HCT116 (cell line): Measurements from ENCODE around the gene EOMES. TPM values are rescaled to one million over a fixed set of nuclear protein-coding genes. Genes with fewer than 3 reads are reported as not detected.

ENCODE experiments used
- ATAC-seq: fragments of 200-7000 bp; cut with Tn5 transposase; 2 replicates; pipeline ENCODE4 v1.9.1; 2020; ENCODE audit warnings: mild to moderate bottlenecking, moderate library complexity
- BruUV-seq: library from RNA; stranded (reverse); fragments of 400-500 nt; replicated peaks from 2 replicates; lab custom pipeline; 2021; lab: Mats Ljungman, UMichigan
- CTCF ChIA-PET: fragments of 300-600 bp; sonication (Branson Sonifier 250); formaldehyde crosslinking; loops from one replicate; lab custom pipeline; 2021; ENCODE audit warnings: antibody characterized with exemption; lab: Charles Lee
- POLR2A ChIA-PET: fragments of 300-600, 350-600 bp; sonication (Branson Sonifier 250); formaldehyde crosslinking; loops from one replicate; lab custom pipeline; 2021; ENCODE audit warnings: antibody characterized with exemption; lab: Charles Lee
- RAD21 ChIA-PET, 2 experiments: fragments of 300-600 bp; sonication (Branson Sonifier 250); formaldehyde crosslinking; loops; one replicate each; lab custom pipeline; 2023; ENCODE audit warnings: low total read pairs in 2 of 2; ENCODE audit not compliant: uncharacterized antibody in 2 of 2, unreplicated experiment in 2 of 2, low non-redundant PET in 1 of 2; lab: Charles Lee
- DNase-seq: peaks from one replicate; pipeline ENCODE4 v3.0.0-alpha.2; 2010; ENCODE audit warnings: low read depth, low spot score
- H2AFZ ChIP-seq: fragments of 200-600 bp; shearing (Covaris generic), sonication (generic); 2 replicates; pipeline ENCODE4 v1.6.1; 2017; ENCODE audit warnings: low read depth, mixed run types, mixed read lengths, antibody characterized with exemption, low read length; ENCODE audit not compliant: poor library complexity, severe bottlenecking
- H3K27ac ChIP-seq: 2 replicates; pipeline ENCODE4 v1.5.1; 2012; ENCODE audit warnings: low read depth, low read length
- H3K27me3 ChIP-seq: fragments of 200-600 bp; sonication (generic); 2 replicates; pipeline ENCODE4 v1.6.1; 2016; ENCODE audit warnings: mixed run types, low read length, mixed read lengths; ENCODE audit not compliant: insufficient read depth
- H3K36me3 ChIP-seq, 2 experiments: fragments of 200-500 bp in 1 of 2; fragments of 200-600 bp in 1 of 2; sonication (Bioruptor generic) in 1 of 2; sonication (generic) in 1 of 2; 2 replicates each; pipeline versions ENCODE4 v1.5.1 to v1.6.1; 2014 to 2016; ENCODE audit warnings: low read length in 2 of 2, inconsistent platforms in 1 of 2, mixed read lengths in 1 of 2, mixed run types in 1 of 2; ENCODE audit not compliant: insufficient read depth in 2 of 2, control insufficient read depth in 1 of 2
- H3K4me1 ChIP-seq, 2 experiments: fragments of 200-600 bp in 1 of 2; sonication (generic) in 1 of 2; 2 replicates each; pipeline versions ENCODE4 v1.5.1 to v1.6.1; 2012 to 2017; ENCODE audit warnings: low read length in 2 of 2, inconsistent platforms in 1 of 2, mild to moderate bottlenecking in 1 of 2, mixed read lengths in 1 of 2, mixed run types in 1 of 2, moderate library complexity in 1 of 2; ENCODE audit not compliant: insufficient read depth in 2 of 2, control insufficient read depth in 1 of 2
- H3K4me2 ChIP-seq: fragments of 200-600 bp; sonication (generic); 2 replicates; pipeline ENCODE4 v1.6.1; 2017; ENCODE audit warnings: mixed run types, low read length, mixed read lengths
- H3K4me3 ChIP-seq, 2 experiments: fragments of 200-600 bp in 1 of 2; sonication (generic) in 1 of 2; replicated peaks in 1 of 2; 2 replicates each; pipeline ENCODE4 v1.5.1; 2011 to 2016; ENCODE audit warnings: low read length in 2 of 2, control low read depth in 1 of 2, low read depth in 1 of 2, mild to moderate bottlenecking in 1 of 2, mixed read lengths in 1 of 2, mixed run types in 1 of 2
- H3K79me2 ChIP-seq: fragments of 200-600 bp; sonication (generic); 2 replicates; pipeline ENCODE4 v1.6.1; 2017; ENCODE audit warnings: mild to moderate bottlenecking, mixed run types, low read length, moderate library complexity, mixed read lengths; ENCODE audit not compliant: insufficient read depth
- H3K9ac ChIP-seq: fragments of 200-600 bp; sonication (generic); 2 replicates; pipeline ENCODE4 v1.6.1; 2016; ENCODE audit warnings: low read length, mixed read lengths
- H3K9me2 ChIP-seq: fragments of 200-600 bp; sonication (generic), shearing (Covaris generic); 2 replicates; pipeline ENCODE4 v1.6.1; 2017; ENCODE audit warnings: mixed run types, mild to moderate bottlenecking, moderate library complexity; ENCODE audit not compliant: insufficient read depth
- H3K9me3 ChIP-seq, 2 experiments: fragments of 200-500 bp in 1 of 2; fragments of 200-600 bp in 1 of 2; sonication (Bioruptor generic) in 1 of 2; sonication (generic) in 1 of 2; 2 replicates each; pipeline ENCODE4 v1.6.1; 2014 to 2017; ENCODE audit warnings: low read length in 2 of 2, mixed read lengths in 2 of 2, inconsistent platforms in 1 of 2, low read depth in 1 of 2, mild to moderate bottlenecking in 1 of 2, mixed run types in 1 of 2, moderate library complexity in 1 of 2; ENCODE audit not compliant: control insufficient read depth in 1 of 2, insufficient read depth in 1 of 2
- H4K20me1 ChIP-seq: fragments of 200-600 bp; sonication (generic), shearing (Covaris generic); 2 replicates; pipeline ENCODE4 v1.6.1; 2017; ENCODE audit warnings: mixed run types, mild to moderate bottlenecking, moderate library complexity; ENCODE audit not compliant: insufficient read depth
- RAD21 ChIP-seq: IDR thresholded peaks from 2 replicates; pipeline ENCODE4 v1.6.1; 2012; ENCODE audit warnings: low read depth, mild to moderate bottlenecking
- intact Hi-C: fragments of 100-400 bp; cut with micrococcal nuclease; formaldehyde crosslinking; loops from 2 replicates; pipeline ENCODE4 v1.10.0; 2022
- total RNA-seq: library from RNA; stranded (reverse); gene quantifications from one replicate; pipeline ENCODE4 v1.2.1, GENCODE V29; 2021; ENCODE audit not compliant: unreplicated experiment
- TF ChIP-seq, protein P1 (sequence below): IDR thresholded peaks from 2 replicates; pipeline ENCODE4 v1.6.1; 2012
- TF ChIP-seq, protein P2 (sequence below), 3 experiments: fragments of 200-600 bp in 1 of 3; sonication (generic) in 1 of 3; IDR thresholded peaks in 2 of 3; conservative IDR thresholded peaks in 1 of 3; 2 replicates each; pipeline ENCODE4 v1.5.1; 2012 to 2017; ENCODE audit warnings: low read depth in 2 of 3, low read length in 2 of 3, antibody characterized with exemption in 1 of 3, borderline replicate concordance in 1 of 3, control low read depth in 1 of 3, mild to moderate bottlenecking in 1 of 3, mixed read lengths in 1 of 3, mixed run types in 1 of 3, moderate library complexity in 1 of 3; ENCODE audit not compliant: insufficient read depth in 1 of 3
- TF ChIP-seq, protein P3 (sequence below): IDR thresholded peaks from 2 replicates; pipeline ENCODE4 v1.6.1; 2012

The EOMES gene
- total RNA-seq, 1 experiment from 2014 or later, result 1.4 TPM

DNA sequence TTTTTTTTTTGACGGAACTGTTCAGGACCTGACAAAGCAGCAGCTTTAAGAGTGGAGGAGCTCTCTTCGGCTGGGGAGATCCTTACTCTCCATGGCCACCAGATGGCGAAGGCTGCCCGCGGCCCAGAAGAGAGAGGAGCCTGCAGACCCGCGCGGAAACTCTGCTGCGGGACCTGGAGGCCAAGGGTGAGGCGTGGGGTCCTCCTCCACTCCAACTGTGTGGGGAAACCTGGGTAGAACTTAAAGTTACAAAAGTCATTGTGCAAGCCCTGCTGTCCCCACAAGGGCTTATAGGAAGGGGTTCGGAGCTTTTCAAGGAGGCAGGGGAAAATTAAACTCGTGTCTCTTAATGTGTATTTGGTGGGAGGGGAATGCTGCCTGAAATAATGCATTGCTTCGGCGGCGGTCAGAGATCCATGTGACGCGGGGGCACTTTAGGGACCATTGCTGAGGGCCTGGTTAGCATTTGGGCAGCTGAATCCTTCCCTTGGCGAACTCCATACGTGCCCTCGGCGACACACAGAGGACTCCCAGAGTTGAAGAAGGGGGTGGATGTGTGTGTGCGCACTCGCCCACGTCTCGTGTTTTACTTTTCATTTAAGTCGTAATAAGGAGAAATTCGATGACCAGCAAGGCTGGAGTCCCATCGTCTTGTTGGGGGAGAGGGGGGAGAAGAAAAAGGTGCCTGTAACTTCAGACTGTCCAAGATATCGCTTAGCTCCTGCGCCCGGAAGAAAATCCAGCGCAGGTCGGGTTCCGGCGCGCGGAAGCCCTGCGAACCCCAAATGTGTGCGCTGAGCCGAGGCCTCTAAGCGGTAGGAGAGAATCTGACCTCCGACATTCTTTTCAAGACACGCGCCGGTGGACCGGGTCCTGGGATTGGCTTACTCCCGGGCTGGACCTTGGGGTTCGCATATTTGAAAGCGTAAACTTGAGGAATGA is 9.7 kb downstream of the EOMES start:
- ATAC-seq, result peak; percentile 99
- Histone ChIP-seq H3K9me2 (no peaks in the 10 kb centered on the region), H3K27me3 (no peaks in the 10 kb centered on the region), H3K9ac (no peak overlapping the region), H3K9me3 (no peaks in the 10 kb centered on the region), H3K27ac (no peak overlapping the region), H2AFZ (peak overlapping the region; percentile 79), H3K4me2 (peak overlapping the region; percentile 59), H3K4me3 (0 out of 4 replicates have a peak overlapping the region, but pooled peaks of 1 of the 2 experiments have one; percentile 4), H4K20me1 (no peaks in the 10 kb centered on the region), H3K4me1 (peaks cover 0 to 4% of the 10 kb centered on the region in 2 experiments; a peak in 1 of 4 replicates), H3K36me3 (no peaks in the 10 kb centered on the region), H3K79me2 (no peaks in the 10 kb centered on the region)
- TF ChIP-seq, protein P1, sequence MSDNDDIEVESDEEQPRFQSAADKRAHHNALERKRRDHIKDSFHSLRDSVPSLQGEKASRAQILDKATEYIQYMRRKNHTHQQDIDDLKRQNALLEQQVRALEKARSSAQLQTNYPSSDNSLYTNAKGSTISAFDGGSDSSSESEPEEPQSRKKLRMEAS, result no peak
- TF ChIP-seq, protein P2, sequence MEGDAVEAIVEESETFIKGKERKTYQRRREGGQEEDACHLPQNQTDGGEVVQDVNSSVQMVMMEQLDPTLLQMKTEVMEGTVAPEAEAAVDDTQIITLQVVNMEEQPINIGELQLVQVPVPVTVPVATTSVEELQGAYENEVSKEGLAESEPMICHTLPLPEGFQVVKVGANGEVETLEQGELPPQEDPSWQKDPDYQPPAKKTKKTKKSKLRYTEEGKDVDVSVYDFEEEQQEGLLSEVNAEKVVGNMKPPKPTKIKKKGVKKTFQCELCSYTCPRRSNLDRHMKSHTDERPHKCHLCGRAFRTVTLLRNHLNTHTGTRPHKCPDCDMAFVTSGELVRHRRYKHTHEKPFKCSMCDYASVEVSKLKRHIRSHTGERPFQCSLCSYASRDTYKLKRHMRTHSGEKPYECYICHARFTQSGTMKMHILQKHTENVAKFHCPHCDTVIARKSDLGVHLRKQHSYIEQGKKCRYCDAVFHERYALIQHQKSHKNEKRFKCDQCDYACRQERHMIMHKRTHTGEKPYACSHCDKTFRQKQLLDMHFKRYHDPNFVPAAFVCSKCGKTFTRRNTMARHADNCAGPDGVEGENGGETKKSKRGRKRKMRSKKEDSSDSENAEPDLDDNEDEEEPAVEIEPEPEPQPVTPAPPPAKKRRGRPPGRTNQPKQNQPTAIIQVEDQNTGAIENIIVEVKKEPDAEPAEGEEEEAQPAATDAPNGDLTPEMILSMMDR (IDR thresholded peaks at IDR 0.05 in 2 of 3, conservative IDR thresholded peaks at IDR 0.05 in 1 of 3; ENCODE audit: borderline replicate concordance in 1 of 3, insufficient read depth in 1 of 3, low read depth in 2 of 3, low read length in 2 of 3), result peak; percentile 76 to 84 (median 77)
- TF ChIP-seq, protein P3, sequence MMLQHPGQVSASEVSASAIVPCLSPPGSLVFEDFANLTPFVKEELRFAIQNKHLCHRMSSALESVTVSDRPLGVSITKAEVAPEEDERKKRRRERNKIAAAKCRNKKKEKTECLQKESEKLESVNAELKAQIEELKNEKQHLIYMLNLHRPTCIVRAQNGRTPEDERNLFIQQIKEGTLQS, result no peak
- TF ChIP-seq RAD21, result peak; percentile 91
- RAD21 ChIA-PET, result interaction anchor here (0.6 to 1.4 kb wide), 9 partner anchors 9 to 616 kb away, joined by 3 to 8 read pairs (median 3); partner anchors contain the start of gene EOMES (in 1 of the 2)
- CTCF ChIA-PET, result interaction anchor here (0.5 to 3.9 kb wide), 26 partner anchors 8 to 764 kb away, joined by 3 to 47 read pairs (median 4); partner anchors contain the start of gene EOMES
- DNase-seq, result peak; percentile 55
- POLR2A ChIA-PET, result interaction anchor here (0.6 to 1.7 kb wide), 2 partner anchors 10 to 1412 kb away, joined by 4 to 13 read pairs; partner anchors contain the start of gene EOMES
- intact Hi-C loops, result loop anchor here (1.0 to 2.0 kb wide), 3 partner anchors 574 to 1014 kb away; no protein-coding TSS in a partner anchor
- no TSS peak for BruUV-seq
